VCaP (cell line): Measurements from ENCODE around the gene MROH8.

Source experiments
- H3K27ac ChIP-seq: fragments of 450-650 bp; 2 replicates; pipeline ENCODE4 v1.5.1; 2017
- TF ChIP-seq, protein P1 (sequence below): fragments of 450-650 bp; conservative IDR thresholded peaks from 2 replicates; pipeline ENCODE4 v1.5.1; 2017; ENCODE audit warnings: mild to moderate bottlenecking, moderate library complexity

Gene MROH8

DNA sequence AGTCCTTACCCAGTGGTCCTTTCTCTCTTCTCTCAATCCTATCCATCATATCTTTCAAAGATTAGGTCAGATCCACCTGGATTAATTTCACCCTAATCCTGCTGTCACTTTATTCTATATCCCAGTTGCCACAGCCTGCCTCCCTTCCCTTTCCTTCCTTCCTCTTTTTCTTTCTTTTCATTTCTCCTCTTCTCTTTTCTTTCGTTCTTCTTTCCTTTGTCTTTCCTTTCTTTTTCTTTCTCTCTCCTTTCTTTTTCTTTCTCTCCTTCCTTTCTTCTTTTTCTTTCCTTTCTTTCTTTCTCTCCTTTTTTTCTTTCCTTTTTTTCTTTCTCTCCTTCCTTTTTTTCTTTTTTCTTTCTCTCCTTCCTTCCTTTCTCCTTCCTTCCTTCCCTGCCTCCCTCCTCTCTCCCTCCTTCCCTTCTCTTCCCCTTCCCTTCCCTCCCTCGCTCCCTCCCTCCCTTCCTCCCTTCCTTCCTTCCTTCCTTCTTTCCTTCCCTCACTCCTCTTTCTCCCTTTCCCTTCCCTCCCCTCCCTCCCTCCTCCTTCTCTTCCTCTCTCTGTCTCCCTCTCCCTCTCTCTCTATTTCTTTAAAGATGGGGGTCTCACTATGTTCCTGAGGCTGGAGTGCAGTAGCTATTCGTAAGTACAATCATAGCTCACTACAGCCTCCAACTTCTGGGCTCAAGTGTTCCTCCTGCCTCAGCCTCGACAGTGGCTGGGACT, 15.4 kb downstream of the MROH8 start:
- no peak overlapping the region for H3K27ac ChIP-seq
- TF ChIP-seq, protein P1, sequence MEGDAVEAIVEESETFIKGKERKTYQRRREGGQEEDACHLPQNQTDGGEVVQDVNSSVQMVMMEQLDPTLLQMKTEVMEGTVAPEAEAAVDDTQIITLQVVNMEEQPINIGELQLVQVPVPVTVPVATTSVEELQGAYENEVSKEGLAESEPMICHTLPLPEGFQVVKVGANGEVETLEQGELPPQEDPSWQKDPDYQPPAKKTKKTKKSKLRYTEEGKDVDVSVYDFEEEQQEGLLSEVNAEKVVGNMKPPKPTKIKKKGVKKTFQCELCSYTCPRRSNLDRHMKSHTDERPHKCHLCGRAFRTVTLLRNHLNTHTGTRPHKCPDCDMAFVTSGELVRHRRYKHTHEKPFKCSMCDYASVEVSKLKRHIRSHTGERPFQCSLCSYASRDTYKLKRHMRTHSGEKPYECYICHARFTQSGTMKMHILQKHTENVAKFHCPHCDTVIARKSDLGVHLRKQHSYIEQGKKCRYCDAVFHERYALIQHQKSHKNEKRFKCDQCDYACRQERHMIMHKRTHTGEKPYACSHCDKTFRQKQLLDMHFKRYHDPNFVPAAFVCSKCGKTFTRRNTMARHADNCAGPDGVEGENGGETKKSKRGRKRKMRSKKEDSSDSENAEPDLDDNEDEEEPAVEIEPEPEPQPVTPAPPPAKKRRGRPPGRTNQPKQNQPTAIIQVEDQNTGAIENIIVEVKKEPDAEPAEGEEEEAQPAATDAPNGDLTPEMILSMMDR: no peak

DNA sequence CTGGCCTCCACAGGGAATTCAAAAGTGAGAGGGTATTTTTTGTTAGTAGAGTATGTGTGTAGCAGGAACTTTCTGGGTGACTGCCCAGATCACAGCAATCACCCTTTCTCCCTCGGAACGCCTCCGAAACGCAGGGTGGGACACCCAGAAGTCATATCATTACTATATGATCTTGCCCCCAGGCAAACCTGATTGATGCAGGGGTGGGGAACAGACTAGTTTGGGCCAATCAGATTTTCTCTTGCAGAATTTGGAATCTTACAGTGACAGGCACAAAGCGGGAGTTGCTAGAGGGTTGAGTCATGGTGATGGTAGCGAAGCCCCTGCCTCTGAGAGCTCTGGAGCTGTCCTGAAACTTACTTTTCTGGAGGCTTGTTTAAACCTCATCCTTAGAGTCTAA, 16.7 kb downstream of the MROH8 start:
- TF ChIP-seq, protein P1: no peak
- no peak overlapping the region for H3K27ac ChIP-seq

DNA sequence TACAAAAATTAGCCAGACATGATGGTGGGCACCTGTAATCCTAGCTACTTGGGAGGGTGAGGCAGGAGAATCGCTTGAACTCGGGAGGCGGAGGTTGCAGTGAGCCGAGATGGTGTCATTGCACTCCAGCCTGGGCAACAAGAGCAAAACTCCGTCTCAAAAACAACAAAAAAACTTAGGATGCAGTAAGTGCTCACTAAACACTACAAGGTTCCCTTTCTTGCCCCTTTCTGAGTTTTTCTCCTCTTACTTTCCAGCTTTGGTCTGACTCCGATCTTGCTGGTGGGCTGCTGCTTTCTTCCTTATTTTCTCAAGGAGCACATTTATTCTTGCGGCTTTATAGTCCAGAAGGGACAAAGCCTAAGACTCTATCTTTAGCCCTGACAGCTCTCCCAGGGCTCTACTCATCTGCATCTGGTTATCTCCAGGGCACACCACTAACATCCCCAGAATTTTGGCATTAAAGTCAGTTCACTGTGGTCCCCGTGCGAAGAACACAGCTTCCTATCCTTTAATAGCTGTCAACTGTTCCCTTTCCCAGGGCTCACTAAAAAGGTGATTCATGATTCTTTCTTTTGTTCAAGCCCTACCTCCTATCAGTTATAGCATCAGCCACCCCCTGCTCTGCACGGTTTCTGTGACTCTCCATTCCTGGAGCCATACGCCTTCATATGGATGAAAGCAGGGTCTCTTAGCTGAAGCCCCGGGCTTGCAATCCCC, 17.4 kb downstream of the MROH8 start:
- no peak overlapping the region for H3K27ac ChIP-seq
- TF ChIP-seq, protein P1: no peak

DNA sequence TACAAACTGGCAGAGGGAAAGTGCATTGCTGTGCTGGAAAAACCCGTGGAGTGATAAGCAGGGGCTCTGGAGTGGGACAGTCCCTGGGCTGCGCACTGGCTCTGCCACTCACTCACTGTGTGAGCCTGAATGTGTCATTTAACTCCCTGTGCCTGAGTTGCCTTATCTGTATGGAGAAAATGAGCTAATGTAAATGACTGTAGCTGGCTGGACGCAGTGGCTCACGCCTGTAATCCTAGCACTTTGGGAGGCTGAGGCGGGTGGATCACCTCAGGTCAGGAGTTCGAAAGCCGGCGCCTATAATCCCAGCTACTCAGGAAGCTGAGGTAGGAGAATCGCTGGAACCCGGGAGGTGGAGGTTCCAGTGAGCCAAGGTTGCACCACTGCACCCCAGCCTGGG, 18.7 kb downstream of the MROH8 start:
- TF ChIP-seq, protein P1: no peak
- no peak overlapping the region for H3K27ac ChIP-seq

DNA sequence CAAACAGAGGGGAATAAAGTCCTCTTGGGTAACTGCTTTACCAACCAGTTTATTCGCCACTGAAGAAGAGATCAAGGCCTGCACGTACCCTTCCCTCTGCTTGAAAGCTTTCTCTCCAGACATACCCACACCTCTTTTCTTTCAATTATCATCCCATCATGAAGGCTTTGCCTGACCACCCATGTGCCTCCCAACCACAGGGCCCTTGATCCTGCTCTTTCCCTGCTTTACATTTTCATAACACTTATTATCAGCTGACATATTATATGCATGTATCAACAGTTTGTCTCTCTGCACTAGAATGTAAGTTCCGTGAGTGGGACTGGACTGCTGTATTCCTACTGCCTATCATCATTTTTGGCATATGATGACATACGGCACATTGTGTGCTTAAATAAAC, 21.1 kb downstream of the MROH8 start:
- TF ChIP-seq, protein P1: no peak
- no peak overlapping the region for H3K27ac ChIP-seq

DNA sequence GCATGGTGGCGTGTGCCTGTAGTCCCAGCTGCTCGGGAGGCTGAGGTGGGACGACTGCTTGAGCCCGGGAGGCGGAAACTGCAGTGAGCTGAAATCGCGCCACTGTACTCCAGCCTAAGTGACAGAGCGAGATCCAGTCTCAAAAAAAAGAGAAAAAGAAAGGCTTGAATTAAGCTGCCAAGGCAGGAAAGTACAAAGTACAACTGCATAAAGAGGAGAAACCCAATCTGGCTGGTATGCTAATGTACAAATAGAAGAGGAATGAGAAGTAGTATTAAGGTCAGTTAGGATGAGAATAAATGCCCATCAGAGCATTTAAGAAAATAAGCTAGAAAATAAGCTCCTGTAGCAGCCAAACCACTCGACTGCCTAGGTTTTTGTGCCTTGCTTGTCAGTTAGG, 23.4 kb downstream of the MROH8 start:
- no peak overlapping the region for H3K27ac ChIP-seq
- TF ChIP-seq, protein P1: no peak

DNA sequence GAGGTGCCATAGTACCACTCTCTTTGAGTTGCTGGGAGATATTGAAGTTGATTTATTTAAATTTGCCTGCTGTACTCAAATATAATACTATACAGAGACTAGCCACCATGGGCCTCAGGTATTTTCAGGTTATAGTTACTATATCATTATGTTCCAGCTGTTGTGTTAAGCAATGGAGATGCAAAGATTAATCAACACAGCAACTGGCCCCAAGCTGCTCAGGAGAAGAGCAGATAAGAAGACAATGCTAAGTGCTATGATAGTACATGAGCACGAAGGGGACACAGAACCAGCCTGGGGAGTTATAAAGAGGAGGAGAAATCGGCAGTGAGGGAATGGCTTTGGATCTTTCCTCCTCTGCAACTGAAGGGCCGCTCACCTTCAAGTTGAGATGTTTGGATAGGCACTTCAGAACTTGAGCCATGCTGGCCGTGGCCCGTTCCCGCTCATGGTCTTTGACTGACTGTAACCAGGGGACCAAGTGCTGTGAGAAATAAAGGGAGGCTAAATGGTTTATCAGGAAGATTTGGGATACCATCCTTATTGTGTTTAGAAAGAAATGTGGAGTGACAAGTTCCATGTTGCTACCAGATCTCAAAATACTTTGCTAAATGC, 24.6 kb downstream of the MROH8 start:
- H3K27ac ChIP-seq: no peak overlapping the region
- TF ChIP-seq, protein P1: no peak
